H9 (cell line): ENCODE results near the gene DTWD2. TPM values are rescaled to one million over a fixed set of nuclear protein-coding genes. Genes with fewer than 3 reads are reported as not detected.

Experiments used
- DNase-seq: peaks from one replicate; pipeline ENCODE4 v3.0.0-alpha.2; 2017
- H2AFZ ChIP-seq: one replicate; pipeline ENCODE4 v1.6.1; 2013; ENCODE audit warnings: mild to moderate bottlenecking, low read length, control low read depth, moderate library complexity
- H2AK5ac ChIP-seq: 2 replicates; pipeline ENCODE4 v1.6.1; 2013; ENCODE audit warnings: low read length, control low read depth, mixed read lengths; ENCODE audit not compliant: insufficient read length
- H2BK120ac ChIP-seq: one replicate; pipeline ENCODE4 v1.6.1; 2013; ENCODE audit warnings: low read depth, mild to moderate bottlenecking, low read length, control low read depth, inconsistent platforms; ENCODE audit not compliant: poor library complexity, severe bottlenecking
- H2BK12ac ChIP-seq: 2 replicates; pipeline ENCODE4 v1.6.1; 2013; ENCODE audit warnings: low read length, control low read depth, mixed read lengths, low read depth; ENCODE audit not compliant: insufficient read length
- H2BK15ac ChIP-seq: 2 replicates; pipeline ENCODE4 v1.6.1; 2013; ENCODE audit warnings: low read depth, low read length, control low read depth
- H2BK20ac ChIP-seq: one replicate; pipeline ENCODE4 v1.6.1; 2013; ENCODE audit warnings: low read depth, mild to moderate bottlenecking, low read length, control low read depth, inconsistent platforms; ENCODE audit not compliant: poor library complexity, severe bottlenecking
- H2BK5ac ChIP-seq: 2 replicates; pipeline ENCODE4 v1.6.1; 2013; ENCODE audit warnings: low read length, control low read depth, mixed read lengths; ENCODE audit not compliant: insufficient read length
- H3K14ac ChIP-seq: 2 replicates; pipeline ENCODE4 v1.6.1; 2013; ENCODE audit warnings: low read length, control low read depth; ENCODE audit not compliant: insufficient read depth
- H3K18ac ChIP-seq: 2 replicates; pipeline ENCODE4 v1.6.1; 2013; ENCODE audit warnings: low read depth, mild to moderate bottlenecking, mixed read lengths, low read length, control low read depth; ENCODE audit not compliant: insufficient read length
- H3K23ac ChIP-seq: 2 replicates; pipeline ENCODE4 v1.6.1; 2013; ENCODE audit warnings: low read length, control low read depth, mixed read lengths, low read depth; ENCODE audit not compliant: insufficient read length
- H3K23me2 ChIP-seq: 2 replicates; pipeline ENCODE4 v1.6.1; 2013; ENCODE audit warnings: low read depth, mild to moderate bottlenecking, mixed read lengths, low read length, control low read depth; ENCODE audit not compliant: insufficient read length, poor library complexity, severe bottlenecking
- H3K27ac ChIP-seq: 2 replicates; pipeline ENCODE4 v1.5.1; 2013; ENCODE audit warnings: low read length, control low read depth, mixed read lengths, low read depth; ENCODE audit not compliant: insufficient read length
- H3K27me3 ChIP-seq: 2 replicates; pipeline ENCODE4 v1.6.1; 2013; ENCODE audit warnings: low read length, control low read depth, inconsistent platforms; ENCODE audit not compliant: insufficient read depth
- H3K4ac ChIP-seq: 2 replicates; pipeline ENCODE4 v1.6.1; 2013; ENCODE audit warnings: low read depth, mild to moderate bottlenecking, control low read depth, inconsistent platforms, low read length, moderate library complexity
- H3K4me1 ChIP-seq: 2 replicates; pipeline ENCODE4 v1.6.1; 2013; ENCODE audit warnings: low read length, control low read depth, inconsistent platforms; ENCODE audit not compliant: insufficient read depth
- H3K4me2 ChIP-seq: 2 replicates; pipeline ENCODE4 v1.6.1; 2013; ENCODE audit warnings: low read length, control low read depth, mixed read lengths; ENCODE audit not compliant: insufficient read length, insufficient read depth
- H3K56ac ChIP-seq: 2 replicates; pipeline ENCODE4 v1.6.1; 2013; ENCODE audit warnings: low read depth, mild to moderate bottlenecking, mixed read lengths, low read length, control low read depth; ENCODE audit not compliant: insufficient read length
- H3K79me1 ChIP-seq: 2 replicates; pipeline ENCODE4 v1.6.1; 2013; ENCODE audit warnings: low read depth, mild to moderate bottlenecking, moderate library complexity, low read length, control low read depth, inconsistent platforms; ENCODE audit not compliant: insufficient read depth, poor library complexity, severe bottlenecking
- H3K79me2 ChIP-seq: 2 replicates; pipeline ENCODE4 v1.6.1; 2013; ENCODE audit warnings: low read length, control low read depth, inconsistent platforms; ENCODE audit not compliant: insufficient read depth
- H3K9ac ChIP-seq: 2 replicates; pipeline ENCODE4 v1.6.1; 2013; ENCODE audit warnings: low read length, control low read depth, mixed read lengths; ENCODE audit not compliant: insufficient read length; ENCODE audit errors: extremely low read depth
- H3K9me3 ChIP-seq: one replicate; pipeline ENCODE4 v1.6.1; 2013; ENCODE audit warnings: low read depth, low read length, inconsistent platforms; ENCODE audit not compliant: control insufficient read depth
- H3T11ph ChIP-seq: one replicate; pipeline ENCODE4 v1.6.1; 2013; ENCODE audit warnings: mild to moderate bottlenecking, low read length, control low read depth, inconsistent platforms
- H4K20me1 ChIP-seq: one replicate; pipeline ENCODE4 v1.6.1; 2013; ENCODE audit not compliant: control insufficient read depth, insufficient read length, insufficient read depth
- H4K5ac ChIP-seq: 2 replicates; pipeline ENCODE4 v1.6.1; 2013; ENCODE audit warnings: low read depth, mild to moderate bottlenecking, mixed read lengths, low read length, control low read depth; ENCODE audit not compliant: insufficient read length
- H4K8ac ChIP-seq: replicated peaks from 2 replicates; pipeline ENCODE4 v1.6.1; 2013; ENCODE audit warnings: low read length, control low read depth, mixed read lengths, low read depth; ENCODE audit not compliant: insufficient read length
- H4K91ac ChIP-seq: 2 replicates; pipeline ENCODE4 v1.6.1; 2013; ENCODE audit warnings: low read depth, mild to moderate bottlenecking, moderate library complexity, mixed read lengths, low read length, control low read depth; ENCODE audit not compliant: insufficient read length
- H3K27ac Mint-ChIP-seq, 3 experiments: 2 replicates in 2 of 3; 3 replicates in 1 of 3; pipeline ENCODE4 v1.8.0; 2020 to 2021; ENCODE audit warnings: mixed read lengths in 3 of 3, mild to moderate bottlenecking in 1 of 3, moderate library complexity in 1 of 3
- H3K27me3 Mint-ChIP-seq: 2 replicates; pipeline ENCODE4 v1.8.0; 2021; ENCODE audit warnings: low read depth, mild to moderate bottlenecking, moderate library complexity, mixed read lengths
- H3K36me3 Mint-ChIP-seq, 3 experiments: 2 replicates in 2 of 3; 3 replicates in 1 of 3; pipeline ENCODE4 v1.8.0; 2020 to 2021; ENCODE audit warnings: low read depth in 3 of 3, mixed read lengths in 3 of 3; ENCODE audit not compliant: insufficient read depth in 1 of 3
- H3K4me1 Mint-ChIP-seq, 2 experiments: 2 replicates each; pipeline ENCODE4 v1.8.0; 2020; ENCODE audit warnings: mixed read lengths in 2 of 2
- H3K4me3 Mint-ChIP-seq, 2 experiments: 2 replicates in 1 of 2; 3 replicates in 1 of 2; pipeline ENCODE4 v1.8.0; 2020 to 2021; ENCODE audit warnings: mild to moderate bottlenecking in 2 of 2, mixed read lengths in 2 of 2, moderate library complexity in 1 of 2
- H3K9me3 Mint-ChIP-seq, 2 experiments: 2 replicates in 1 of 2; 3 replicates in 1 of 2; pipeline ENCODE4 v1.8.0; 2020; ENCODE audit warnings: mild to moderate bottlenecking in 2 of 2, mixed read lengths in 2 of 2, moderate library complexity in 1 of 2
- CTCF ChIP-seq: fragments of 200-600 bp; sonication (generic); conservative IDR thresholded peaks from 3 replicates; pipeline ENCODE4 v1.8.0; 2021; ENCODE audit warnings: antibody characterized with exemption, mild to moderate bottlenecking
- WGBS: extraction: QIAGEN DNeasy Blood & Tissue Kit; methylation state at CpG from one replicate; pipeline ENCODE4 v1.1.7; 2013; ENCODE audit warnings: missing lambda C conversion rate, low lambda C conversion rate, mixed read lengths; ENCODE audit not compliant: insufficient read length; ENCODE audit errors: extremely low coverage; 5-methylcytosine and 5-hydroxymethylcytosine counted together
- total RNA-seq: library from RNA; stranded (reverse); gene quantifications from 2 replicates; pipeline ENCODE4 v1.2.1, GENCODE V29; 2021

The DTWD2 gene
- total RNA-seq, 1 experiment from 2014 or later, result 10.8 TPM

- H3K9ac ChIP-seq, result no peak overlapping the region
- no peak overlapping the region for H3T11ph ChIP-seq
- Mint-ChIP-seq H3K4me3 (no peak overlapping the region), H3K9me3 (peaks cover 16 to 18% of the 10 kb centered on the region in 2 experiments), H3K36me3 (peaks cover 12 to 27% (median 27%) of the 10 kb centered on the region in 3 experiments), H3K4me1 (peaks cover 31 to 33% of the 10 kb centered on the region in 2 experiments), H3K27me3 (no peaks in the 10 kb centered on the region), H3K27ac (no peak overlapping the region)
- no peak overlapping the region for H3K27ac ChIP-seq
- no peaks in the 10 kb centered on the region for H3K79me2 ChIP-seq
- H2BK120ac ChIP-seq, result no peak overlapping the region
- H2BK12ac ChIP-seq, result no peak overlapping the region
- H4K8ac ChIP-seq, result no peak overlapping the region
- peaks cover 5% of the 10 kb centered on the region for H3K4me1 ChIP-seq
- no peaks in the 10 kb centered on the region for H3K27me3 ChIP-seq
- no peak overlapping the region for H2BK15ac ChIP-seq
- H3K4me2 ChIP-seq, result no peak overlapping the region
- no peaks in the 10 kb centered on the region for H3K9me3 ChIP-seq
- no peak overlapping the region for H2BK5ac ChIP-seq
- DNase-seq, result no peak
- WGBS, result no CpG with 5 or more reads among the region's 1 CpG
- no peak overlapping the region for H3K23ac ChIP-seq
- TF ChIP-seq CTCF, result no peak
- H3K4ac ChIP-seq, result no peak overlapping the region
- H2AFZ ChIP-seq, result no peak overlapping the region
- no peaks in the 10 kb centered on the region for H3K79me1 ChIP-seq
- no peak overlapping the region for H4K5ac ChIP-seq
- H3K18ac ChIP-seq, result no peak overlapping the region
- H4K91ac ChIP-seq, result no peak overlapping the region
- no peak overlapping the region for H2AK5ac ChIP-seq
- H3K14ac ChIP-seq, result no peak overlapping the region
- H2BK20ac ChIP-seq, result no peak overlapping the region
- no peaks in the 10 kb centered on the region for H4K20me1 ChIP-seq
- H3K23me2 ChIP-seq, result no peaks in the 10 kb centered on the region
- H3K56ac ChIP-seq, result no peak overlapping the region
Measured at GRCh38 chr5:118933703-118934102, 54.6 kb downstream of the DTWD2 start.
